ENCODE results near the gene ZNF221. TPM values are rescaled to one million over a fixed set of nuclear protein-coding genes. Genes with fewer than 3 reads are reported as not detected.

Gene ZNF221
- total RNA-seq, 1 experiment from 2014 or later, result 8.3 TPM

DNA sequence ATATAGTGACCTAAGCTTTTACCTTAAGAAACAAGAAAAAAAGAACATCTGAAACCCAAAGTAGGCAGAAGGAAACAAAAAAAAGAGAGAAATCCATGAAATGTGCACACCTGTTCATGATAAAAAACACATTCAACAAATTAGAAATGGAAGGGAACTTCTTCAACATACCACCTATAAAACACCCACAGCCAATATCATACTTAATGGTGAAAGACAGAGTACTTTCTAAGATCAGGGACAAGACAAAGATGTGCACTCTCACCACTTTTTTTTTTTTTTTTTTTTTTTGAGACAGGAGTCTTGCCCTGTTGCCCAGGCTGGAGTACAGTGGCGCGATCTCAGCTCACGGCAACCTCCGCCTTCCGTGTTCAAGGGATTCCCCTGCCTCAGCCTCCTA, 45.1 kb upstream of the ZNF221 start:
- H3K9me3 Mint-ChIP-seq (ENCODE audit: low read depth, unreplicated experiment), result peaks cover 37% of the 10 kb centered on the region

DNA sequence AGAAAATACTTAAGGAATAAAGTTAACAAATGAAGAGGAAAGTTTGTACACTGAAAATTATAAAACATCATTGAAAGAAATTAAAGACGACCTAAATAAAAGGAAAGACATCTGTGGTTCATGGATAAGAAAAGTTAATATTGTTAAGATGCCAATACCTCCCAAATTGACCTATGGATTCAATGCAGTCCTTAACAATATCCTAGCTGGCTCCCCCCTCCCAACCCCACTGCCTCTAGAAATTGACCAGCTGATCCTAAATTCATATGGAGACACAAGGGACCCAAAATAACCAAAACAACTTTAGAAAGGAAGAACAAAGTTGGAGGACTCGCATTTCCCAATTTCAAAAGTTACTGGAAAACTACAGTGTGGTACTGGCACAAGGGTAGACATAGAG, 44.3 kb upstream of the ZNF221 start:
- no peak for TF ChIP-seq CTCF (IDR thresholded peaks at IDR 0.05; ENCODE audit: unreplicated experiment)
- Mint-ChIP-seq H3K27me3 (ENCODE audit: unreplicated experiment) (no peaks in the 10 kb centered on the region), H3K27ac (ENCODE audit: unreplicated experiment) (no peak overlapping the region), H3K4me3 (ENCODE audit: low read depth, unreplicated experiment) (no peak overlapping the region), H3K9me3 (ENCODE audit: low read depth, unreplicated experiment) (peaks cover 37% of the 10 kb centered on the region), H3K4me1 (ENCODE audit: low read depth, unreplicated experiment) (no peaks in the 10 kb centered on the region), H3K36me3 (ENCODE audit: insufficient read depth, unreplicated experiment) (peaks cover 11% of the 10 kb centered on the region)
- intact Hi-C loops (cut with micrococcal nuclease; ENCODE audit: unreplicated experiment), result no loop called here
- BruUV-seq (replicated peaks), result no TSS peak
- CTCF ChIA-PET, result no interaction called here
- no peak for DNase-seq

More for the DNA sequence above, 45.1 kb upstream of the ZNF221 start:
- Mint-ChIP-seq H3K27me3 (ENCODE audit: unreplicated experiment) (no peaks in the 10 kb centered on the region), H3K4me1 (ENCODE audit: low read depth, unreplicated experiment) (no peaks in the 10 kb centered on the region), H3K27ac (ENCODE audit: unreplicated experiment) (no peak overlapping the region), H3K4me3 (ENCODE audit: low read depth, unreplicated experiment) (no peak overlapping the region), H3K36me3 (ENCODE audit: insufficient read depth, unreplicated experiment) (peaks cover 18% of the 10 kb centered on the region)
- no TSS peak for BruUV-seq (replicated peaks)
- no peak for DNase-seq
- CTCF ChIA-PET, result no interaction called here
- intact Hi-C loops (cut with micrococcal nuclease; ENCODE audit: unreplicated experiment), result no loop called here
- no peak for TF ChIP-seq CTCF (IDR thresholded peaks at IDR 0.05; ENCODE audit: unreplicated experiment)

GRCh38 chr19:43908659-43909058, 42.4 kb upstream of the ZNF221 start:
- H3K27me3 Mint-ChIP-seq (ENCODE audit: unreplicated experiment), result no peaks in the 10 kb centered on the region
- BruUV-seq (replicated peaks), result no TSS peak
- intact Hi-C loops (cut with micrococcal nuclease; ENCODE audit: unreplicated experiment), result no loop called here
- H3K4me1 Mint-ChIP-seq (ENCODE audit: low read depth, unreplicated experiment), result no peaks in the 10 kb centered on the region
- no peak overlapping the region for H3K27ac Mint-ChIP-seq (ENCODE audit: unreplicated experiment)
- no peak overlapping the region for H3K4me3 Mint-ChIP-seq (ENCODE audit: low read depth, unreplicated experiment)
- DNase-seq, result no peak
- H3K9me3 Mint-ChIP-seq (ENCODE audit: low read depth, unreplicated experiment), result peaks cover 37% of the 10 kb centered on the region
- peaks cover 11% of the 10 kb centered on the region for H3K36me3 Mint-ChIP-seq (ENCODE audit: insufficient read depth, unreplicated experiment)
- TF ChIP-seq CTCF (IDR thresholded peaks at IDR 0.05; ENCODE audit: unreplicated experiment), result no peak
- CTCF ChIA-PET, result interaction anchor here (0.6 kb wide), 1 partner anchor 10 kb away, joined by 4 read pairs; no protein-coding TSS in a partner anchor

GRCh38 chr19:43910884-43911283, 40.1 kb upstream of the ZNF221 start:
- intact Hi-C loops (cut with micrococcal nuclease; ENCODE audit: unreplicated experiment), result no loop called here
- Mint-ChIP-seq H3K4me3 (ENCODE audit: low read depth, unreplicated experiment) (no peak overlapping the region), H3K36me3 (ENCODE audit: insufficient read depth, unreplicated experiment) (peaks cover 29% of the 10 kb centered on the region), H3K9me3 (ENCODE audit: low read depth, unreplicated experiment) (peaks cover 36% of the 10 kb centered on the region), H3K4me1 (ENCODE audit: low read depth, unreplicated experiment) (no peaks in the 10 kb centered on the region), H3K27me3 (ENCODE audit: unreplicated experiment) (no peaks in the 10 kb centered on the region), H3K27ac (ENCODE audit: unreplicated experiment) (no peak overlapping the region)
- DNase-seq, result no peak
- no TSS peak for BruUV-seq (replicated peaks)
- CTCF ChIA-PET, result no interaction called here
- TF ChIP-seq CTCF (IDR thresholded peaks at IDR 0.05; ENCODE audit: unreplicated experiment), result no peak

All from Calu3 (cell line).